IMR-90 (cell line): Measurements from ENCODE around the gene KDM2A. TPM values are rescaled to one million over a fixed set of nuclear protein-coding genes. Genes with fewer than 3 reads are reported as not detected.

Experiments
- ATAC-seq: fragments of 200-7000 bp; cut with Tn5 transposase; 2 replicates; pipeline ENCODE4 v1.9.1; 2020; ENCODE audit warnings: low read depth, mild to moderate bottlenecking, moderate library complexity
- BruUV-seq: library from RNA; stranded (reverse); fragments of 400-500 nt; replicated peaks from 2 replicates; lab custom pipeline; 2021; lab: Mats Ljungman, UMichigan
- CTCF ChIA-PET: fragments of 300-600 bp; formaldehyde crosslinking; extraction: SDS; loops from one replicate; lab custom pipeline; 2021; ENCODE audit warnings: antibody characterized with exemption; lab: Yijun Ruan, JAX
- POLR2A ChIA-PET: fragments of 300-600 bp; sonication (Branson Sonifier 250); formaldehyde crosslinking; loops from one replicate; lab custom pipeline; 2022; ENCODE audit warnings: antibody characterized with exemption; ENCODE audit not compliant: unreplicated experiment; lab: Charles Lee
- DNase-seq: peaks from one replicate; pipeline ENCODE4 v3.0.0; 2013
- H2AFZ ChIP-seq: replicated peaks from 2 replicates; pipeline ENCODE3; 2013; ENCODE audit warnings: low read length, mild to moderate bottlenecking; ENCODE audit not compliant: poor library complexity
- H2AK5ac ChIP-seq: 2 replicates; pipeline ENCODE4 v1.6.1; 2013; ENCODE audit warnings: low read depth, low read length, inconsistent platforms
- H2AK9ac ChIP-seq: replicated peaks from 2 replicates; pipeline ENCODE3; 2013; ENCODE audit warnings: mild to moderate bottlenecking, low read depth, low read length, moderate library complexity; ENCODE audit not compliant: poor library complexity
- H2BK120ac ChIP-seq: 2 replicates; pipeline ENCODE4 v1.6.1; 2013; ENCODE audit warnings: low read depth, low read length, inconsistent platforms
- H2BK15ac ChIP-seq: 3 replicates; pipeline ENCODE4 v1.6.1; 2013; ENCODE audit warnings: low read depth, low read length, inconsistent platforms
- H2BK20ac ChIP-seq: 2 replicates; pipeline ENCODE4 v1.6.1; 2013; ENCODE audit warnings: low read depth, mild to moderate bottlenecking, inconsistent platforms, low read length, moderate library complexity
- H2BK5ac ChIP-seq: 2 replicates; pipeline ENCODE4 v1.6.1; 2013; ENCODE audit warnings: mild to moderate bottlenecking, low read depth, low read length, inconsistent platforms; ENCODE audit not compliant: poor library complexity, severe bottlenecking
- H3K14ac ChIP-seq: replicated peaks from 2 replicates; pipeline ENCODE4 v1.6.1; 2013; ENCODE audit warnings: low read depth, low read length, inconsistent platforms
- H3K18ac ChIP-seq: 2 replicates; pipeline ENCODE4 v1.6.1; 2013; ENCODE audit warnings: low read depth, low read length, control low read depth
- H3K23ac ChIP-seq: 2 replicates; pipeline ENCODE4 v1.6.1; 2013; ENCODE audit warnings: low read depth, low read length, inconsistent platforms
- H3K27ac ChIP-seq: 2 replicates; pipeline ENCODE4 v1.5.1; 2013; ENCODE audit warnings: mild to moderate bottlenecking, control low read depth, low read length; ENCODE audit not compliant: insufficient read depth
- H3K27me3 ChIP-seq: 2 replicates; pipeline ENCODE4 v1.6.1; 2013; ENCODE audit warnings: low read length; ENCODE audit not compliant: control insufficient read depth, insufficient read depth
- H3K36me3 ChIP-seq: 2 replicates; pipeline ENCODE4 v1.6.1; 2013; ENCODE audit warnings: low read length, mixed read lengths; ENCODE audit not compliant: control insufficient read depth, insufficient read depth
- H3K4ac ChIP-seq: 2 replicates; pipeline ENCODE4 v1.6.1; 2013; ENCODE audit warnings: low read depth, low read length, inconsistent platforms
- H3K4me1 ChIP-seq: 2 replicates; pipeline ENCODE4 v1.6.1; 2013; ENCODE audit warnings: low read length, mixed read lengths; ENCODE audit not compliant: control insufficient read depth, insufficient read depth
- H3K4me2 ChIP-seq: 2 replicates; pipeline ENCODE4 v1.6.1; 2013; ENCODE audit warnings: low read depth, mild to moderate bottlenecking, control low read depth, low read length, moderate library complexity
- H3K4me3 ChIP-seq: 2 replicates; pipeline ENCODE4 v1.5.1; 2013; ENCODE audit warnings: low read depth, mild to moderate bottlenecking, control low read depth, low read length, moderate library complexity; ENCODE audit not compliant: insufficient read depth
- H3K56ac ChIP-seq: 2 replicates; pipeline ENCODE4 v1.6.1; 2013; ENCODE audit warnings: low read length, inconsistent platforms; ENCODE audit not compliant: insufficient read depth; ENCODE audit errors: extremely low read depth
- H3K79me1 ChIP-seq, 2 experiments: 2 replicates each; pipeline ENCODE4 v1.6.1; 2013; ENCODE audit warnings: low read length in 2 of 2, inconsistent platforms in 1 of 2, low read depth in 1 of 2
- H3K9ac ChIP-seq: 2 replicates; pipeline ENCODE4 v1.6.1; 2013; ENCODE audit warnings: low read depth, low read length, control low read depth
- H3K9me1 ChIP-seq: 2 replicates; pipeline ENCODE4 v1.6.1; 2013; ENCODE audit warnings: low read length, inconsistent platforms; ENCODE audit not compliant: insufficient read depth
- H3K9me3 ChIP-seq: 2 replicates; pipeline ENCODE4 v1.6.1; 2013; ENCODE audit warnings: low read length; ENCODE audit not compliant: control insufficient read depth, insufficient read depth
- H4K20me1 ChIP-seq: 2 replicates; pipeline ENCODE4 v1.6.1; 2013; ENCODE audit warnings: low read length, inconsistent platforms; ENCODE audit not compliant: insufficient read depth
- H4K5ac ChIP-seq: 2 replicates; pipeline ENCODE4 v1.6.1; 2013; ENCODE audit warnings: mild to moderate bottlenecking, low read depth, low read length, control low read depth
- H4K8ac ChIP-seq, 2 experiments: 2 replicates each; pipeline ENCODE4 v1.6.1; 2013; ENCODE audit warnings: low read depth in 2 of 2, low read length in 2 of 2, control low read depth in 1 of 2, inconsistent platforms in 1 of 2
- H4K91ac ChIP-seq: 2 replicates; pipeline ENCODE4 v1.6.1; 2013; ENCODE audit warnings: low read depth, low read length, inconsistent platforms; ENCODE audit not compliant: insufficient read depth
- BHLHE40 ChIP-seq: fragments of 150-350 bp; IDR thresholded peaks from 2 replicates; pipeline ENCODE4 v1.6.1; 2016; ENCODE audit warnings: mild to moderate bottlenecking, low read depth, low read length
- CEBPB ChIP-seq: IDR thresholded peaks from 2 replicates; pipeline ENCODE4 v1.6.1; 2012; ENCODE audit warnings: low read depth, low read length, improper control_type of control experiment
- CHD1 ChIP-seq: IDR thresholded peaks from 2 replicates; pipeline ENCODE4 v1.6.1; 2012; ENCODE audit warnings: low read depth, low read length, improper control_type of control experiment
- FOS ChIP-seq: fragments of 150-350 bp; IDR thresholded peaks from 2 replicates; pipeline ENCODE4 v1.6.1; 2016; ENCODE audit warnings: low read depth, low read length
- MAFK ChIP-seq: IDR thresholded peaks from 2 replicates; pipeline ENCODE4 v1.6.1; 2012; ENCODE audit warnings: low read depth, low read length, improper control_type of control experiment
- MAZ ChIP-seq: IDR thresholded peaks from 2 replicates; pipeline ENCODE4 v1.6.1; 2012; ENCODE audit warnings: low read depth, mild to moderate bottlenecking, low read length, improper control_type of control experiment, moderate library complexity, borderline replicate concordance
- MXI1 ChIP-seq: IDR thresholded peaks from 2 replicates; pipeline ENCODE4 v1.6.1; 2012; ENCODE audit warnings: low read depth, mild to moderate bottlenecking, low read length, moderate library complexity, borderline replicate concordance
- NFE2L2 ChIP-seq: fragments of 150-350 bp; IDR thresholded peaks from 2 replicates; pipeline ENCODE4 v1.6.1; 2016; ENCODE audit warnings: low read depth, mild to moderate bottlenecking, low read length
- POLR2A ChIP-seq: IDR thresholded peaks from 2 replicates; pipeline ENCODE4 v1.6.1; 2012; ENCODE audit warnings: mild to moderate bottlenecking, low read depth, low read length
- RAD21 ChIP-seq: IDR thresholded peaks from 2 replicates; pipeline ENCODE4 v1.6.1; 2012; ENCODE audit warnings: low read length, improper control_type of control experiment
- RCOR1 ChIP-seq: IDR thresholded peaks from 2 replicates; pipeline ENCODE4 v1.6.1; 2012; ENCODE audit warnings: mild to moderate bottlenecking, low read length, improper control_type of control experiment; ENCODE audit not compliant: insufficient replicate concordance
- RFX5 ChIP-seq: IDR thresholded peaks from 2 replicates; pipeline ENCODE4 v1.8.0; 2012; ENCODE audit warnings: low read depth, mild to moderate bottlenecking, low read length, moderate library complexity
- SMC3 ChIP-seq: fragments of 150-350 bp; IDR thresholded peaks from 2 replicates; pipeline ENCODE4 v1.6.1; 2016; ENCODE audit warnings: low read depth, mild to moderate bottlenecking, antibody characterized with exemption, low read length, moderate library complexity
- WGBS, 2 experiments: methylation state at CpG; one replicate each; pipeline versions ENCODE4 v1.1.5 to v1.1.7; 2013; ENCODE audit warnings: missing lambda C conversion rate in 2 of 2; ENCODE audit not compliant: insufficient read length in 1 of 2; ENCODE audit errors: extremely low coverage in 2 of 2; 5-methylcytosine and 5-hydroxymethylcytosine counted together
- dilution Hi-C: fragments of 300-500 bp; cut with HindIII; formaldehyde crosslinking; loops from one replicate; pipeline ENCODE4 v1.14.3; 2018; ENCODE audit warnings: low sequenced_read_pairs; ENCODE audit not compliant: unreplicated experiment
- in situ Hi-C: fragments of 300-500 bp; cut with MboI; formaldehyde crosslinking; loops from 3 replicates; pipeline ENCODE4 v1.14.3; 2019; ENCODE audit warnings: low sequenced_read_pairs, inconsistent platforms, mixed read lengths
- intact Hi-C: fragments of 100-400 bp; cut with micrococcal nuclease; formaldehyde crosslinking; loops from 2 replicates; pipeline ENCODE4 v1.10.0; 2022
- polyA plus RNA-seq, 3 experiments: library from polyadenylated mRNA; depleted of rRNA; stranded (reverse); fragments of >200 nt; gene quantifications; 2 replicates each; pipeline ENCODE4 v1.2.3, GENCODE V29; 2012; ENCODE audit warnings: low replicate concordance in 1 of 3
- total RNA-seq: library from RNA; depleted of rRNA; stranded (reverse); fragments of >200 nt; gene quantifications from 2 replicates; pipeline ENCODE4 v1.2.3, GENCODE V29; 2012
- TF ChIP-seq, protein P1 (sequence below): fragments of 150-350 bp; IDR thresholded peaks from 2 replicates; pipeline ENCODE4 v1.6.1; 2016; ENCODE audit warnings: low read depth, mild to moderate bottlenecking, low read length, moderate library complexity, borderline replicate concordance
- TF ChIP-seq, protein P2 (sequence below): fragments of 150-350 bp; IDR thresholded peaks from 2 replicates; pipeline ENCODE4 v1.6.1; 2017; ENCODE audit warnings: mild to moderate bottlenecking, antibody characterized with exemption, low read length, low read depth
- TF ChIP-seq, protein P3 (sequence below): conservative IDR thresholded peaks from 2 replicates; pipeline ENCODE4 v1.5.1; 2012; ENCODE audit warnings: mild to moderate bottlenecking, low read depth, low read length, improper control_type of control experiment

KDM2A gene
- total and polyA plus RNA-seq, 2 of the 4 experiments (the other 2 are of a cell fraction) = 26.7 to 42.6 TPM

DNA sequence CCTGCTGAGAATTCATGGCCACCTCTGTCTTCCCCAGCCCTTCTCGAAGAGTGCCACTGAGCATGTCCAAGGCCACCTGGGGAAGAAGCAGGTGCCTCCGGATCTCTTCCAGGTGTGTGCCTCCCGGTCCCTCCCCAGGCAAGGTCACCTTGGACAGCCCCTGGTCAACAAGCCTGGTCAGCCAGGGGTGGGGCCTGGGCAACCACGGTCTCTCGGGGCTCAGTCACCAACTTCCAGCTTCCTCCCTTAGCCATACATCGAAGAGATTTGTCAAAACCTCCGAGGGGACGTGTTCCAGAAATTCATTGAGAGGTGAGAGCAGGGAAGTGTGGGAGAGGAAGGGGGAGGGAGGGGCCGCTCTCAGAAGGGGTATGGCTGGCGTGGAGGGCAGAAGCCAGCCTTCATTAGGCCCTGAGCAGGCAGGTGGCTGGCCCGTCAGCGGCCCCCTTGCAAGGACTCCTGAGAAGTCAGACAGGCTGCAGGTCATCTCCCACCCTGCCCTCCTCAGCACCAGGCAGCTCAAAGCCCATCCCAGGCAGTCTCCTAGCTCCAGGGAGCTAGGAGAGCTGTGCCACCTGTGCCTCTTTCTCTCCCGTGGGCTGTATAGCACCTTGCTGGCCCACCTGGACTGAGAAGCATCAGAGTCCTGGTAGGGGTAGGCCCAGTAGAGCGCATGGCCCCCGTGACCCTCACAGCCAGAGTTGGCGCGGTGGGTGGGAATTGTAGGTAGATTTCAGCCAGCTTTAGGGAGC, 160.7 kb downstream of the KDM2A start:
- H2BK20ac ChIP-seq = no peak overlapping the region
- H3K18ac ChIP-seq = no peak overlapping the region
- no peak overlapping the region for H3K4me3 ChIP-seq
- no peak overlapping the region for H3K27ac ChIP-seq
- ATAC-seq (no peak), DNase-seq (no peak)
- H4K91ac ChIP-seq = no peak overlapping the region
- H3K4me2 ChIP-seq = no peak overlapping the region
- WGBS, 2 experiments = 93% methylated on average over 8 of the region's 17 CpGs; no CpG with 5 or more reads in 1 of the 2 experiments
- peaks cover 55% of the 10 kb centered on the region for H3K36me3 ChIP-seq
- ChIA-PET POLR2A (no interaction called here), CTCF (no interaction called here)
- H2AK9ac ChIP-seq = no peak overlapping the region
- no peak overlapping the region for H2AK5ac ChIP-seq
- peaks cover 22 to 63% of the 10 kb centered on the region in 2 experiments for H3K79me1 ChIP-seq
- H2BK120ac ChIP-seq = no peak overlapping the region
- peaks cover 8% of the 10 kb centered on the region for H3K9me1 ChIP-seq
- H2BK5ac ChIP-seq = no peak overlapping the region
- no peak overlapping the region for H4K8ac ChIP-seq
- intact Hi-C loops (no loop called here), dilution Hi-C loops (no loop called here), in situ Hi-C loops (no loop called here)
- no peaks in the 10 kb centered on the region for H3K9me3 ChIP-seq
- no TSS peak for BruUV-seq
- no peak overlapping the region for H3K9ac ChIP-seq
- H2AFZ ChIP-seq = no peak overlapping the region
- H4K20me1 ChIP-seq = peaks cover 5% of the 10 kb centered on the region
- H3K4me1 ChIP-seq = peaks cover 14% of the 10 kb centered on the region
- no peaks in the 10 kb centered on the region for H3K27me3 ChIP-seq
- H2BK15ac ChIP-seq = no peak overlapping the region
- H3K4ac ChIP-seq = no peak overlapping the region
- no peak overlapping the region for H3K56ac ChIP-seq
- no peak overlapping the region for H3K23ac ChIP-seq
- no peak overlapping the region for H3K14ac ChIP-seq
- H4K5ac ChIP-seq = no peak overlapping the region
- TF ChIP-seq MXI1 (no peak), CEBPB (no peak), MAFK (no peak), POLR2A (no peak), MAZ (no peak), RFX5 (no peak), RAD21 (no peak), CHD1 (no peak), SMC3 (no peak), BHLHE40 (no peak), RCOR1 (no peak), NFE2L2 (no peak), FOS (no peak)
- TF ChIP-seq, protein P1, sequence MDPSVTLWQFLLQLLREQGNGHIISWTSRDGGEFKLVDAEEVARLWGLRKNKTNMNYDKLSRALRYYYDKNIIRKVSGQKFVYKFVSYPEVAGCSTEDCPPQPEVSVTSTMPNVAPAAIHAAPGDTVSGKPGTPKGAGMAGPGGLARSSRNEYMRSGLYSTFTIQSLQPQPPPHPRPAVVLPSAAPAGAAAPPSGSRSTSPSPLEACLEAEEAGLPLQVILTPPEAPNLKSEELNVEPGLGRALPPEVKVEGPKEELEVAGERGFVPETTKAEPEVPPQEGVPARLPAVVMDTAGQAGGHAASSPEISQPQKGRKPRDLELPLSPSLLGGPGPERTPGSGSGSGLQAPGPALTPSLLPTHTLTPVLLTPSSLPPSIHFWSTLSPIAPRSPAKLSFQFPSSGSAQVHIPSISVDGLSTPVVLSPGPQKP = no peak
- TF ChIP-seq, protein P2, sequence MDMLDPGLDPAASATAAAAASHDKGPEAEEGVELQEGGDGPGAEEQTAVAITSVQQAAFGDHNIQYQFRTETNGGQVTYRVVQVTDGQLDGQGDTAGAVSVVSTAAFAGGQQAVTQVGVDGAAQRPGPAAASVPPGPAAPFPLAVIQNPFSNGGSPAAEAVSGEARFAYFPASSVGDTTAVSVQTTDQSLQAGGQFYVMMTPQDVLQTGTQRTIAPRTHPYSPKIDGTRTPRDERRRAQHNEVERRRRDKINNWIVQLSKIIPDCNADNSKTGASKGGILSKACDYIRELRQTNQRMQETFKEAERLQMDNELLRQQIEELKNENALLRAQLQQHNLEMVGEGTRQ = no peak
- TF ChIP-seq, protein P3, sequence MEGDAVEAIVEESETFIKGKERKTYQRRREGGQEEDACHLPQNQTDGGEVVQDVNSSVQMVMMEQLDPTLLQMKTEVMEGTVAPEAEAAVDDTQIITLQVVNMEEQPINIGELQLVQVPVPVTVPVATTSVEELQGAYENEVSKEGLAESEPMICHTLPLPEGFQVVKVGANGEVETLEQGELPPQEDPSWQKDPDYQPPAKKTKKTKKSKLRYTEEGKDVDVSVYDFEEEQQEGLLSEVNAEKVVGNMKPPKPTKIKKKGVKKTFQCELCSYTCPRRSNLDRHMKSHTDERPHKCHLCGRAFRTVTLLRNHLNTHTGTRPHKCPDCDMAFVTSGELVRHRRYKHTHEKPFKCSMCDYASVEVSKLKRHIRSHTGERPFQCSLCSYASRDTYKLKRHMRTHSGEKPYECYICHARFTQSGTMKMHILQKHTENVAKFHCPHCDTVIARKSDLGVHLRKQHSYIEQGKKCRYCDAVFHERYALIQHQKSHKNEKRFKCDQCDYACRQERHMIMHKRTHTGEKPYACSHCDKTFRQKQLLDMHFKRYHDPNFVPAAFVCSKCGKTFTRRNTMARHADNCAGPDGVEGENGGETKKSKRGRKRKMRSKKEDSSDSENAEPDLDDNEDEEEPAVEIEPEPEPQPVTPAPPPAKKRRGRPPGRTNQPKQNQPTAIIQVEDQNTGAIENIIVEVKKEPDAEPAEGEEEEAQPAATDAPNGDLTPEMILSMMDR = no peak
